H1 (cell line): ENCODE measurements around the gene DHRS3. TPM values are rescaled to one million over a fixed set of nuclear protein-coding genes. Genes with fewer than 3 reads are reported as not detected.

ENCODE experiments used
- CHD2 ChIP-seq: IDR thresholded peaks from 2 replicates; pipeline ENCODE4 v1.6.1; 2012; ENCODE audit warnings: low read length, improper control_type of control experiment
- EZH2 ChIP-seq: fragments of 200-600 bp; sonication (generic); IDR thresholded peaks from 2 replicates; pipeline ENCODE4 v1.7.1; 2012; ENCODE audit warnings: low read depth, mild to moderate bottlenecking, moderate library complexity, low read length, inconsistent platforms; ENCODE audit not compliant: severe bottlenecking
- HDAC6 ChIP-seq: IDR thresholded peaks from one replicate; pipeline ENCODE4 v1.7.1; 2012; ENCODE audit warnings: low read depth, mild to moderate bottlenecking, inconsistent platforms, low read length, moderate library complexity
- polyA plus RNA-seq, 7 experiments: library from polyadenylated mRNA; depleted of rRNA in 3 of 7; stranded (reverse) in 5 of 7; unstranded in 2 of 7; fragments of >200 nt in 5 of 7; fragments of 200-250 nt in 2 of 7; gene quantifications; 1 replicate in 5 of 7; 2 replicates in 1 of 7; 4 replicates in 1 of 7; pipeline versions ENCODE4 v1.2.1 to v1.2.3, GENCODE V29; 2011 to 2013; ENCODE audit warnings: missing spikeins in 2 of 7, mixed read lengths in 2 of 7
- total RNA-seq: library from RNA; stranded (reverse); fragmentation: NEBNext Ultra II Directional; extraction: Animal tissue kit (Norgen Biotek cat#: 25700); gene quantifications from 2 replicates; pipeline ENCODE4 v1.2.1, GENCODE V29; 2021

Gene DHRS3
- total and polyA plus RNA-seq, 2 of the 8 experiments (the other 6 are each of a cell fraction or from before 2014, with no cell fraction given) = 32.5 to 36.4 TPM

GRCh38 chr1:12529640-12530174, 88.3 kb downstream of the DHRS3 start (continued):
- no peak for TF ChIP-seq CHD2
- TF ChIP-seq EZH2 = no peak
- TF ChIP-seq HDAC6 = no peak
- TF ChIP-seq, all 59 proteins: peak for 0
